ENCODE measurements around the gene DENND6A. TPM values are rescaled to one million over a fixed set of nuclear protein-coding genes. Genes with fewer than 3 reads are reported as not detected.
"Not testable (repeated sequence)": the region's sequence is repeated elsewhere in the genome, so short reads cannot be mapped to it uniquely, and the experiment has no call there.

Gene DENND6A
- polyA plus RNA-seq (ENCODE audit: insufficient read length), result 17.2 TPM

GRCh38 chr3:57692396-57693147 is at the start of gene DENND6A:
TSS of gene DENND6A (minus strand) at chr3:57693077. CDS start at chr3:57693018, 59 bp downstream.
- DNase-seq, result peak; percentile 95

GRCh38 chr3:57740027-57740426 is 47.1 kb upstream of the DENND6A start:
- DNase-seq, result no peak

GRCh38 chr3:57738391-57738790 is 45.5 kb upstream of the DENND6A start:
- DNase-seq, result no peak

- DNase-seq, result no peak
These were observed 45.0 kb upstream of the DENND6A start for GRCh38 chr3:57737840-57738239.

GRCh38 chr3:57735405-57735804 is 42.5 kb upstream of the DENND6A start:
- DNase-seq, result no peak

GRCh38 chr3:57733790-57734189 is 40.9 kb upstream of the DENND6A start:
- no peak for DNase-seq

- no peak for DNase-seq
These were observed 38.4 kb upstream of the DENND6A start for GRCh38 chr3:57731311-57731710.

GRCh38 chr3:57730682-57731081 is 37.8 kb upstream of the DENND6A start:
- DNase-seq, result no peak

- DNase-seq, result no peak
These were observed 36.6 kb upstream of the DENND6A start for GRCh38 chr3:57729334-57730045.

GRCh38 chr3:57727106-57727505 is 34.2 kb upstream of the DENND6A start:
- DNase-seq, result no peak

- no peak for DNase-seq
These were observed 33.5 kb upstream of the DENND6A start for GRCh38 chr3:57726397-57726796.

GRCh38 chr3:57718118-57718517 is 25.2 kb upstream of the DENND6A start:
- DNase-seq, result no peak

GRCh38 chr3:57717205-57717868 is 24.5 kb upstream of the DENND6A start:
- DNase-seq, result no peak

GRCh38 chr3:57715686-57716085 is 22.8 kb upstream of the DENND6A start:
- no peak for DNase-seq

GRCh38 chr3:57709559-57709958 is 16.7 kb upstream of the DENND6A start:
- DNase-seq, result no peak

- no peak for DNase-seq
These were observed 16.2 kb upstream of the DENND6A start for GRCh38 chr3:57709031-57709430.

GRCh38 chr3:57706462-57706861 is 13.6 kb upstream of the DENND6A start:
- DNase-seq, result no peak

GRCh38 chr3:57705351-57705750 is 12.5 kb upstream of the DENND6A start:
- DNase-seq, result not testable (repeated sequence)

GRCh38 chr3:57701781-57702180 is 8.9 kb upstream of the DENND6A start:
- DNase-seq, result no peak

- DNase-seq, result no peak
These were observed 7.9 kb upstream of the DENND6A start for GRCh38 chr3:57700737-57701136.

- no peak for DNase-seq
These were observed 6.7 kb upstream of the DENND6A start for GRCh38 chr3:57699591-57699990.

GRCh38 chr3:57696801-57697321 is 4.0 kb upstream of the DENND6A start:
- DNase-seq, result no peak

- no peak for DNase-seq
These were observed 1.3 kb upstream of the DENND6A start for GRCh38 chr3:57694146-57694545.

- not testable (repeated sequence) for DNase-seq
These were observed 813 bp downstream of the DENND6A start for GRCh38 chr3:57692133-57692395.

Measured in hindlimb muscle (tissue), 1 donor.